ENCODE data around the gene DLL4.

- TF ChIP-seq EZH2 (IDR thresholded peaks at IDR 0.05; ENCODE audit: borderline replicate concordance, insufficient read depth, low read depth, low read length, poor library complexity, severe bottlenecking) (no peak), CTCF (IDR thresholded peaks at IDR 0.05) (no peak)
These were observed 22.6 kb downstream of the DLL4 start for GRCh38 chr15:40951764-40952163.
